Activated gamma-delta T cell treated with Interleukin-2 at 50 U/mL for 16 hours (primary cell): ENCODE data around the gene ALDH1A3.

Source experiments
- DNase-seq: peaks from one replicate; pipeline ENCODE4 v3.0.0-alpha.2; 2020

ALDH1A3 gene

DNA sequence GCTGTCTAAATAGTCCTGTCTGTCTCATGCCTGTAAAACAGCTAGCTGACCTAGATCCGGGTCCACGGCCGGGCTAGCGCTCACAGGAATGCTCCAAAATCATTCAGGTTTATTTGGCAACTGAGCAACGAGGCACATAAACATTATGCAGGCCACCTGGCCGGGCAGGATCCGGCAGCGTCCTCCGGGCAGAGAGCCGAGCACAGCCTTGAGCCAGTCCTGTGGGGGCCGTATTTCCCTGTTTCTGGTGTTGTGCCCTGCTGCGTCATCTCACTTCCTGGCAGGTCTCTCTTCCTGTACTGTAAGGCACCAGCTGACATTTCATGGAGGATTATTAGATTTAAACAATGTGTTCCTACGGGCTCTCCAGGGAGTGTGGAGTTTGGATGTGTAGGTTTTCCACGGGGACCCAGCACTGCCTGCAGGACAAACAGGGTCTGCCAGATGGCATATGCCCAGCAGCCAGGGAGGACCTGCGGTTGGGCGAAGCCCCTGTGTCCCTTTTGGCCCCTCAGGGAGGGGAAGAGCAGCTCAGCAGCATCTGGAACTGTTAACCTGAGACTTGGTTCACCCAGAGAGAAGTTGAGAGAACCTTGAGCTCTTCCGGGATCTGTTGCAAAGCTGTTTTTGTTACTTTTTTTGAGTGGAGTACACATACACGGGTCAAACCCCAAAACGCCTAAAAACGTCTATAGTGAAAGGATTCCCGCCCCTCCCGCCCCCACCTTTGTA is 23.0 kb downstream of the ALDH1A3 start:
- DNase-seq, result no peak

GRCh38 chr15:100903168-100903554 is 23.5 kb downstream of the ALDH1A3 start:
- no peak for DNase-seq

DNA sequence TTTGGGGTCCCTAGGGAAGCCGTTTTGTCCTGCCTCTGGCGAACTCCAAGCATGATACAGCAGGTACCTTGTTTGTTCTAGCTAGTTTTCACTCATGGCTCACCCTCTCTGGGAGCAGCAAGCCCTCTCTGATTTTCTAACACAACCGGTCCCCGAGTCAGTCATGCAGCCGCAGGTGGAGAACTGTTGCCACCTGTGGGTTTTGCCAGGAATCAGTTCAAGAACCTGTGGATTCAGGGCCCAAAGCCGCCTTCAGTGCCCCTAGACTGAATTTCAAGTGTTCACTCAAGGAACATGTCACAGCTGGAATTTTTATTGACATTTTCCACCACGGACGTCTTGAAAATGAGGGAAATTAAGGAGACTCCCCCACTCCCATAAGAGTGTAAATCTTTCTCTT is 26.2 kb downstream of the ALDH1A3 start:
- DNase-seq, result no peak

DNA sequence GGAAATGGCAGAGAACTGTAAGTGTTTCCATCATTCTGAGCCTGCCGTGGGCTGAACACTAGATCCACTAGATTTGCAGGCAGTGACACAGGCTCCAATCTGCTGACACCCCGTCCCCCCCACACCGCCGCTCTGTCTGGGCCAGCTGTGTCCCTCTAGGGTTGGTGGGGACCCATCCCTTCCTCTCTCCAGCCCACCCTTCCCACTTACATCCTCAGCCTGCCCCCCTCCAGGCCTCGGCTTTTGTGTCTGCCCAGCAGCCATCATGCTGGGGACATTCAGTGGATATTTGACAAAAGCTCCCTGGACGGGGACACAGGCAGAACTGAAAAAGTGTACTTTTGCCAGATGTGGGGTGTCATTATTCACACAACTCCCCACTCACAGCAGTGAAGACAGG is 28.8 kb downstream of the ALDH1A3 start:
- no peak for DNase-seq

DNA sequence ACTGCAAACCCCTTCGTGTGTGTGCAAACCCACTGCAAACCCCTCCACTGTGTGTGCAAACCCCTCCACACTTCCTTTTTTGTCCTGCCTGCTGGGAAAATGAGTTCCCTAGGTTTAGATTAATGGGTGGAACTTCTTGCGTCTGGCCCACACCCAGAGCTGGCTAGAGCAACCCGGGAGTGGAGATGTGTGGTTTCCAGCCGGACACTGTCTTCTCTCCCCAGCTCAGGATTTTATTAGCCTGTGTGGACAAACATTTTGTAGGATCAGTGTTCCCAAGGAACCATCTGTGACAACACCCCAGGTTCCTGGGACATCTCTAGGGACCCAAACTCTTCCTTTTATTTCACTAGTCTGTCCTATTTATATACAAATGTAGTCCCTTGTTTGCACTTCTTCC is 29.9 kb downstream of the ALDH1A3 start:
- no peak for DNase-seq

DNA sequence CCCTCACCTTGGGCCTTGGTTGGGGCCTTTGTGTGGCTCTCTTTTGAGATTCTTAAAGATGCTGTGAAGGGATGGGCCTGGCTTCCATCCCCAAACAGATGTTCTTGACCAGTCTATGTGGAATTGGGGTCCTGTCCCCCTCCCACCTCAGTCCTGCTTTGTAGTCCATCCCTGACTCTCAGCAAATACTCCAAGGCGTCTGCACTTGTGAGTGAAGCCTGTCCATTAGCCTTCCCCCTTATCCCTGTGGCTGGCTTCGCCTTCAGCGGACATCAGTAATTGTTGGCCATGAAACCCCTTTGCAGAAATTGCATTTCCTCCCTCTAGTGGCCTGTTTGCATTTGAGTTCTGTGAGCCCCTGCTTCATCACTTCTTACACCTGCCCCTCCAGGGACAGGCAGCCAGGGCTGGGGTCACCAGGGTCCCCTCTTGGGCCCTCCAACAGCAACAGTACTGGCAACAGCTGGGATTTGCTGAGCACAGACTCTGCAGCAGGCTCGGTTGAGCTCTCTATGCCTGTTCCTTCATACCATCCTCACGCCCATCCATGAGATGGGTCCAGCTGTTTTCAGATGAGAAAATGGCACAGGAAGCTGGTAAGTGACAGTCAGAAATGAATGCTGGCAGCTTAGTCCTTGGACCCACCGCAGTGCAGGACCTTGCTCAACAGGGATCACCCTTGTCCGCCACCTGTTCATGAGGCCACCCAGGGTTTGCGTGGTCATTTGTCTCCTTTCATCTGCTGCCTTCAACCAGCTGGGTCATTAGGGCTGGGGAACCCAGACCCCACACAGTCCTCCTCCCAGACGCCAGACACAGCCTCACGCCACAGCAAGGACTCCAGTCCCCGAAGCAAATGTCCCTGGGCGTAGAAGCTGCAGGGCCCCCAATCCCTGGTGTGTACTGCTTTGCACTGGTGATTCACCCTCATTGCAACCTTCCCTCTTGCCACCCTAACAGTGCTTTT is 30.6 kb downstream of the ALDH1A3 start:
- DNase-seq, result no peak

- no peak for DNase-seq
Observed at GRCh38 chr15:100911086-100911485, 31.5 kb downstream of the ALDH1A3 start.

DNA sequence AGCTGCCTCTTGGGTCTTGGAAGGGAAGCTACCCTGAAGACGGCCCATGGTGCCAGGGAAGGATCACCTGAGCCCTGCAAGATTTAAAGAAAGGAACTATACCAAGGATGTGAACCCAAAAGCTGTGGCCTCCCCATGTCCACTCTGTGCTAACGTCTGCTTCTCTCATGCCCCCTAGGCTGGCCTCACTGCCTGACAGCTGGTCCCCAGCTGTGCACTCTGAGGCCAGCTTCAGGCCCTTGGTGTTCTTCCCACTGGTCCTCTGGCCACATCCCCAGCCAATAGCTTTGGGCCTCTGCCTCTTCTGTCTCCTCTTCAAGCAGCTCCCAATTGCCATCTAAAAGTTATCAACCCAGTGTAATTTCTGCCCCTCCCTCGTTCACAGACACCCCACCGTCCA is 34.3 kb downstream of the ALDH1A3 start:
- no peak for DNase-seq

GRCh38 chr15:100914876-100915275 is 35.2 kb downstream of the ALDH1A3 start:
- DNase-seq, result no peak

DNA sequence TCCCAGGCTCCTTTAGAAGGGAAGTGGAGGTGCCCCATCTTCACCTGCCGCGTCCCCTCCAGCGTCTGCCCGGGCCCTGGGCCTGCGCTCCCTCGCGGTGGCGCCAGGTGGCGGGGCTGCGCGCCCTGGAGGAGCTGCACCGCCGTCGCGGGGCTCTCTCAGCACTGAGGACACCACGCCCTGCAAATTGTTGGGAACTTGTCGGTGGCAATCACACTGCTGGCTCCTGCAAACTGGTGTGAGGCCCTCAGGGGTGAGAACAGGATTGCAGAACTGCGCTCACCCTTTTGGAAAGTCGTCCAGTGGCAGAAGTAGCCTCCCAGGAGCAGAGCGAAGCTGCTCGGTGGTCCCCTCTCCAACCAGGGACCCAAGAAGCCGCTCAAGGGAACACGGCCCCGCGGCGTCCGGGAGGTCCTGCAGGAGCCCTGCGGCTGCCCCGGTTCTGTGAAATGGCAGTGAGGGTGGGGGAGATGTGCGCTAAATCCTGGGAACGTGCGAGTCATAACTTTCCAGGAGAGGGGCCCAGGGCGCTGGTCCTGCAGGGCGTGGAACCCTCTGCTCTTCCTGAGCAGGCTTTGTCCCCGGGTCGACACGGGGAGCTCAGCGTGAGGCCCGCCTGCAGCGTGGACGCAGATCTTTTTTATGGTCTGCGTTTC is 38.5 kb downstream of the ALDH1A3 start:
- peak; percentile 36 for DNase-seq

DNA sequence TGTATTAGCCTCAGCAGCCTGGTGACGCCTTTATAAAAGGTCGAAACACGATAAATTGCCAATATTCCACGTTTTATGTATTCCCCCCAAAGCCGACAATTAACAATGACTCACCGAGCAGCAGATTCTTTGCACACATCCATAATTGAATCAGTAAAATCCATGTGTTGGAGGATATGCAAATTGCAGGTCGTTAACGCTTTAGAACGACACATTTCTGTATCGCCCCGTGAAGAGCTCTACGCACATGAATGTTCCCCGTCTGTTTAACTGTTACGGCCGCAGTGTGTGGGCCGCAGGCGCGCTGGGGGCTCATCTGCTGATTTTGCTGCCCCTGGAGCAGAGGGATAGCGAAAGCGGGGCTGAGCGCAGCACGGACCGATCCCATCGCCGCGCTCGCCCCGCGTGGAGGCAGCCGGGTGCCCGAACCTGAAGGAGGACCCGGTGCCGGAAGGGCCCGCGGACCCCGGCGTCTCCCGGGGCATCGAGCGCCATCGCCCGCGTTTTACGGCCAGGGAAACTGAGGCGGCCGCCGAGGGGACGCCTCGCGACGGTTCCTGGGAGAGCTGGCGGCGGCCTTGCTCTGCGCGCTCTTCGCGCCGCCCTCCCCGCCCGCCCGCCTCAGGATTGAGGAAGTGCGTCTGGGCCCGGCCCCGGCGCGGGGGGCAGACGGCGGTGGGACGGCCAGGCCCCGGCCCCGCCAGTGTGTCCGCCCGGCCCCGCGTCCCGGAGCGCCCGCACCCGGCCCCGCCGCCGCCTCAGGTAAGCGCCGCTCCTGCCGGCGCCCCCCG is 39.3 kb downstream of the ALDH1A3 start, which contains the start of gene LRRK1:
Gene LRRK1, plus strand, starts transcription at position 668 of the 791 bp plus-strand sequence. CDS start 5,276 bp downstream, outside the sequence.
- DNase-seq, result no peak

DNA sequence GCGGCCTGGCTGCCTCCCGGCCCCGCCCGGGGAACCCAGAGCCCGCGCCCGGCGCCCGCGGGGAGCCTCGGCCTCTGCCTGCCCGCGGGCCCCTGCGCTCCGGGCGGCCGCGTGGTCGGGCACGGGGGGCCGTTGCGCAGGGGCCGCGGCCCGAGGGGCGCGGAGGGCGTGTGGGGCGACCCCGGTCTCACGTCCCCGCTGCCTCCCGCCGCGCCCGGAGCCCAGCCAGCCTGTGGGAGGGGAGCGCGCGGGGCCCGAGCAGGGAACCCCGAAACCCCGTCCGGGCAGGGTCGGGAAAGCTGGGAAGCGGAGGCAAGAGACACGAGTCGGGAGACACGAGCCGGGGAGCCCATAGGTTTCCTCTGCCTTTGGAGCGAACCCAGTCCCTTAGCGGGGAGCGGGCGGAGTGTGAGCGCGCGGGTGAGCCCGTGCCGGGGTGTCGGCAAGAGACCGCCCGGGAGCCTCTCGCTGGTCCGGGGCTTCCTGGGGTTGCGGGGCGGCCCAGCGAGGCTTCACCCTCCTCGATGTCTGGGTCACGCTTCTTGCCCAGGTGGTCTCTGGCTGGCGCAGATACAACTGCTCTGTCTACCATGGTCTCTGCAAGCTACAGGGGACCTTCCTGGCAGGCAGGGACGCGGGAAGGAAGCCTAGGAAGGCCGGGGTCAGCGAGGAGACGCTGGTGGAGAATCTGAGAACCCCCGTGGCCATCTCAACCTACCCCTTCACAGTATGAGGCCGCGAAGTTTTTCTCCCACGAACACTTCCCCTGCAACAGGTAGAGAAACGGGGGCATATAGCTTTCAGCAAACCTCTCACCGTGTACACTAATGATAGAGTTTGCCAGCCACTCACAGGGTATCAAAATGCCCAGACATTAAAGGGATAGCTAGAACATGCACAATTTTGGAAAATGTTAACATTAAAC is 40.1 kb downstream of the ALDH1A3 start:
- DNase-seq, result no peak

DNA sequence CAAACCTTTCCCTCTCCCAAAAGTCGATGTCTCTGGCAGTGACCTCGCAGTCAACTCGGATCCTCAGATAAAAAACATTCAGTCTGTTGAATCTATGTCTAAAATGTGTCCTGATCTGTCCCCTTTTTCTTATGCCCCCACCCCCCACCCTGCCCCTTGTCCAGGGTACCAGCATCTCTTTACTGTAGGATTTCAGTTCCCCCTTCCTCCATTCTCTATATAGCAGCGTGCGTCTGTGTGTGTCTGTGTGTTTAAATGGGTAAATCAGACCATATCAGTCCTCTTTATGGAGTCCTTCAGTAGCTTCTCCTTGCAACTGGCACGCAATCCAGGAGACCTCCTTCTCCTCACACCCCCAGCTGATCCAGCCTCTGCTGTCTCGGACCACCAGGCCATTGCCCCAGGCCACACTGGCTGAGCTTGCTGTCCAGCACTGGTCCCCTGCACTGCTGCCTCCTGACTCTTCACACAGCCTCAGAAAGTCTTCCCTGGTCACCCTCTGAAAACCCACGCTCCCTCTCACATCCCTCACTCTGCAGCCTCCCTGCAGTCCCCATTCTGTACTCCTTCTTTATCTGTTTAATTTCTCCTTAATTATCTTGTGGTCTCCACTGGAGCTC is 41.0 kb downstream of the ALDH1A3 start:
- DNase-seq, result no peak

- no peak for DNase-seq
Observed at GRCh38 chr15:100922192-100923040, 42.8 kb downstream of the ALDH1A3 start.

DNA sequence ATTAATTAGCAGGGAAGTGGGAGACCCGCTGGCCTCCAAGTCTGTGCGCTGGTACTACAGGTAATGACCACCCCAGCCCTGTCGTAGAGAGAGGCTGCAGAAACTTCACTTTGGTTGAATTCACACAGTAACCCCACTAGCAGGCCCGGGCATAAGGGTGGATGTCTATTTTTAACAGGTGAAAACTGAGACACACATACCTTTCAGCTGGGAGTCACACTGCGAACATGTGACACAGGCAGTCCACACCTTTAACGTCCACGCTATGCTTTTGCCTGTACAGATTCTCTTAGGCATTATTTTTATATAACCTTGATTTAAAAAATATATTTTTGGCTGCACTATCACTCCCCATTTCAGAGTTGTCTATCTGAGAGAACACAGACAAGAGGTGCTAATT is 43.4 kb downstream of the ALDH1A3 start:
- no peak for DNase-seq

GRCh38 chr15:100923902-100924301 is 44.3 kb downstream of the ALDH1A3 start:
- DNase-seq, result no peak

DNA sequence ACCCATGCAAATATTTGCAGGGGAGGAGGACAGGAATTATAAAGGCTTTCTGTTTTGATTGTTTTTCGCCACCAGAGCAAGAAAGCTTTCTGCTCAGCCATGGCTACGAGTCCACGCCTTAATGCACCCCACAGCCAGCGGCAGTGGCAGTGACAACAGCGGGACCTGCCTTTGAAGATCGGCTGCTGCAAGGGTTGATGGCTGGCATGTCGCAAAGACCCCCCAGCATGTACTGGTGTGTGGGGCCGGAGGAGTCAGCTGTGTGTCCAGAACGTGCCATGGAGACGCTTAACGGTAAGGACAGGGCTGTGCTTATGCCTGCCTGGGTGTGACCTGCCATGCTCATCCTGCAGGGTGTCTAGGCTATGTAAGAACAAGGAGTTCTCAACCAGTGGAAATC is 44.8 kb downstream of the ALDH1A3 start:
- no peak for DNase-seq

- no peak for DNase-seq
Observed at GRCh38 chr15:100925480-100925879, 45.8 kb downstream of the ALDH1A3 start.

- no peak for DNase-seq
Observed at GRCh38 chr15:100926258-100926657, 46.6 kb downstream of the ALDH1A3 start.
